ENCODE results near the gene RIMBP2.

The RIMBP2 gene

GRCh38 chr12:130717752-130718151 lies 1.7 kb upstream of the RIMBP2 start:
- DNase-seq (ENCODE audit: low spot score): no peak
- in situ Hi-C loops (cut with MboI; ENCODE audit: low sequenced_read_pairs, unreplicated experiment): no loop called here
- TF ChIP-seq CTCF (IDR thresholded peaks at IDR 0.05; ENCODE audit: borderline replicate concordance, control extremely low read depth, extremely low read depth, insufficient read depth, missing control alignments): no peak

- in situ Hi-C loops (cut with MboI; ENCODE audit: low sequenced_read_pairs, unreplicated experiment): no loop called here
- no peak for TF ChIP-seq CTCF (IDR thresholded peaks at IDR 0.05; ENCODE audit: borderline replicate concordance, control extremely low read depth, extremely low read depth, insufficient read depth, missing control alignments)
- DNase-seq (ENCODE audit: low spot score): no peak
Measured at GRCh38 chr12:130716969-130717366, 869 bp upstream of the RIMBP2 start.

DNA sequence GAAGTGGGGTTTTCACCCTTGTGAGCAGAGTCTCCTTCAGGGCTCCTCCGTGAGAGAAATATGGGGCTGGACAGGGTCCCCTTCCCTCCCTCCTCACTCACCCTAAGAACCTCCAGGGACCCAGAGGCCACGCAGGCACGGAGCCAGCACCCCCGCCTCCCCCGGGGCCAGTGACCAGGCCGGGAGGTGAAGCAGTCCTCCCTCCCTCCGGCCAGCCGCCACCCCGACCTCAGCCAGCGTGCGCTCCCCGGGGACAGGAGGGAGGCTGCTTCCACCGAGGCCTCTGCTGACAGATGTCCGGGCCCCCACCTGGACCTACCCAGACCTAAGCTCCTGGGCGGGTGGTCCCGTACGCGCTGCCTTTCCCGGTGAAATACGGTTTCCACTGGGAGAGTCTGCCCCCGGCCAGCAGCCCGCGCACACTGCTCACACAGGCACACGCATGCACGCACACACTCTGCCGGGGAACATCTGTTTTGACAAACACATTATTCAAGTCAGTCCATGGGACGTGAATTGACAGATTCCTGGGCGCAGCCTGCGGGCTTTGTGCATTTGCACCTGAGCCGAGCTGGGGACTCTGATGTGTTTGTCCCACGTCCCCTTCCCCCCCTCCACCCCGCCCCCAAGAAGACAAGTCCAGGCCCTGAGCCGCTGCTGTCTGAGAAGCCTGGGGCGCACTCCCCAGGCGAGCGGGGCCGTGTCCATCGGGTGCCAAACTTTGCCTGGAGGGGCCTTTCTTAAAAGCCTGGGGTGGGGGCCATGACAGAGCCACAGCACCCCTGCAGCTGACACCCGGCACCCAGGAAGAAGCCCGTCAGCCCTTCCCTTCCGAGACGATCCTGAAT lies 725 bp downstream of the RIMBP2 start:
- no peak for TF ChIP-seq CTCF (IDR thresholded peaks at IDR 0.05; ENCODE audit: borderline replicate concordance, control extremely low read depth, extremely low read depth, insufficient read depth, missing control alignments)
- in situ Hi-C loops (cut with MboI; ENCODE audit: low sequenced_read_pairs, unreplicated experiment): no loop called here
- DNase-seq (ENCODE audit: low spot score): no peak

DNA sequence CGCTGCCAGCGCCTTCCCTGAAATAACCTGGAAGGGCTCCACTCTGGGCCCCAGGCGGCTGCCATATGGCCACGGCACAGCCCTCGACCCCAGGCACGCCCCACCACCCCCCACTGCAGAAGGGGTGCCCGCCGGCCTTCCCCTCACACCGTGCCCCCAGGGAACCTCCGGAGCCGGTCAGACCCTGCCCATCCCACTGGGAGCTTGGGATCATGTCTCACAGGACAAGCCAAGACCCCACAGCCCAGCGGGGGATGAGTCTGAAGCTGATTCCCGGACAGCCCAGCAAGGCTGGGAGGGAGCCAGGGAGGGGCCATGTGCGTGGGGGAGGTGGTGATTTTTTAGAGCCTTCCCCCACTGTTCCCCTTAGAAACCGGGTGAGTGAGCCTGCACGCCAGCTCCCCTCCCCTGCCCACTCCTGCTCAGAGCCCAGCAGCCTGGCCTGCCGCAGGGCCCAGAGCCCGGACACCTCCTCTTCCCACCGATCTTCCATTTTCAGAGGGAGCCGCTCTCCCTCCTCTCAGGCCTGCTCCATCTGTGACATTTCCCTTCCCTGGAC lies 1.4 kb downstream of the RIMBP2 start:
- no peak for DNase-seq (ENCODE audit: low spot score)
- no peak for TF ChIP-seq CTCF (IDR thresholded peaks at IDR 0.05; ENCODE audit: borderline replicate concordance, control extremely low read depth, extremely low read depth, insufficient read depth, missing control alignments)
- in situ Hi-C loops (cut with MboI; ENCODE audit: low sequenced_read_pairs, unreplicated experiment): no loop called here

DNA sequence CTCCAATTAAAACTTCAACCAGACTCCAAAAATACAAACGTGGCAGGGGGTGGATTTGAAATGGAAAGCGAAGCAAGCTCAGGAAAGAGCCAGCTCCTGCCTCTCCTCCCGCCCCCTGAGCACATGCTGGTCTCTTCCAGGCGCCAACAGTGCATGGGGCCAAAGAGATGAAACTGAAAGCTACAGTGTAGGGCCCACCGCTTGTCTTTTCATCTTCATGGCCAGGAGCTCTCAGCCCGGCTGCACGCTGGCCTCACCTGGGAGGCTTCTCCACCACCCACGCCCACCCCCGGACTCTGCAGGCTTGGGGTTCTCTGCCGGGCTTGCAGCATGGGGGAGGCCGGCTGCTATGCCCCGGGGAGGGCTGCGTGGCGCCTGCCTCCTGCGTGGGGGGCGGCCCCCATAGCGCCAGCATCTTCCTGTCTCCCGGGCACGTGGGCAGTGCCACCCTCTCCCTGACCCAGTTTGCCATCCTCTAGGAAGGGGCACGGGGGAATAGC lies 2.0 kb downstream of the RIMBP2 start:
- no peak for TF ChIP-seq CTCF (IDR thresholded peaks at IDR 0.05; ENCODE audit: borderline replicate concordance, control extremely low read depth, extremely low read depth, insufficient read depth, missing control alignments)
- DNase-seq (ENCODE audit: low spot score): no peak
- in situ Hi-C loops (cut with MboI; ENCODE audit: low sequenced_read_pairs, unreplicated experiment): no loop called here

GRCh38 chr12:130713581-130713991 lies 2.5 kb downstream of the RIMBP2 start:
- no peak for DNase-seq (ENCODE audit: low spot score)
- no peak for TF ChIP-seq CTCF (IDR thresholded peaks at IDR 0.05; ENCODE audit: borderline replicate concordance, control extremely low read depth, extremely low read depth, insufficient read depth, missing control alignments)
- in situ Hi-C loops (cut with MboI; ENCODE audit: low sequenced_read_pairs, unreplicated experiment): no loop called here
